Breast epithelium (tissue), 4 donors: ENCODE data around the gene TEAD3. TPM values are rescaled to one million over a fixed set of nuclear protein-coding genes. Genes with fewer than 3 reads are reported as not detected.

ENCODE experiments used
- DNase-seq, 2 donors: peaks; one replicate each; pipeline ENCODE4 v3.0.0-alpha.2; 2019; ENCODE audit warnings: low spot score in 2 of 2
- H3K27ac ChIP-seq, 2 donors: fragments of 200-600 bp; sonication (generic) in 1 of 2; one replicate each; pipeline ENCODE4 v1.5.1; 2016 to 2019; ENCODE audit warnings: mild to moderate bottlenecking in 1 of 2
- H3K27me3 ChIP-seq, 2 donors: fragments of 200-600 bp; sonication (generic) in 1 of 2; one replicate each; pipeline versions ENCODE4 v1.5.1 to v1.6.0; 2017 to 2019; ENCODE audit warnings: control low read depth in 1 of 2, mild to moderate bottlenecking in 1 of 2
- H3K36me3 ChIP-seq: fragments of 200-600 bp; one replicate; pipeline ENCODE4 v1.5.1; 2019
- H3K4me1 ChIP-seq, 2 donors: fragments of 200-600 bp; sonication (generic); one replicate each; pipeline ENCODE4 v1.5.1; 2016 to 2019; ENCODE audit warnings: control low read depth in 1 of 2
- H3K4me3 ChIP-seq, 3 donors: fragments of 200-600 bp; sonication (generic); 1 replicate in 2 of 3; 2 replicates in 1 of 3; pipeline ENCODE4 v1.5.1; 2016 to 2019; ENCODE audit warnings: mild to moderate bottlenecking in 3 of 3, moderate library complexity in 2 of 3
- H3K9me3 ChIP-seq, 2 donors: fragments of 200-600 bp; sonication (generic) in 1 of 2; one replicate each; pipeline ENCODE4 v1.5.1; 2016 to 2019; ENCODE audit warnings: control low read depth in 1 of 2
- POLR2A ChIP-seq: fragments of 450-650 bp; IDR thresholded peaks from one replicate; pipeline ENCODE4 v1.6.1; 2016; ENCODE audit warnings: antibody characterized with exemption, mild to moderate bottlenecking, moderate library complexity
- POLR2AphosphoS5 ChIP-seq, 3 donors: sonication (generic); formaldehyde crosslinking; IDR thresholded peaks; one replicate each; pipeline ENCODE4 v1.6.1; 2017; ENCODE audit warnings: antibody characterized with exemption in 3 of 3
- intact Hi-C: fragments of 100-400 bp; cut with DNase I; formaldehyde crosslinking; loops from one replicate; pipeline ENCODE4 v1.15.1; 2023; ENCODE audit warnings: low total_unique reads
- total RNA-seq, 3 donors: library from RNA; depleted of rRNA; stranded (reverse); fragments of >200 nt; gene quantifications; one replicate each; pipeline ENCODE4 v1.1.0, GENCODE V29; 2016
- TF ChIP-seq, protein P1 (sequence below), 3 donors: fragments of 450-650 bp; IDR thresholded peaks; one replicate each; pipeline ENCODE4 v1.5.1; 2016 to 2017; ENCODE audit warnings: antibody characterized with exemption in 3 of 3, mild to moderate bottlenecking in 3 of 3, moderate library complexity in 3 of 3

The TEAD3 gene
- total RNA-seq, 3 donors from 2014 or later: 5.6 to 28.2 (median 26.2) TPM

GRCh38 chr6:35534407-35535170 lies 37.7 kb upstream of the TEAD3 start:
- H3K36me3 ChIP-seq: no peaks in the 10 kb centered on the region
- intact Hi-C loops: no loop called here
- H3K27ac ChIP-seq: no peak overlapping the region
- TF ChIP-seq POLR2A: no peak
- H3K27me3 ChIP-seq: no peaks in the 10 kb centered on the region
- H3K4me1 ChIP-seq: no peaks in the 10 kb centered on the region
- no peaks in the 10 kb centered on the region for H3K9me3 ChIP-seq
- H3K4me3 ChIP-seq: no peak overlapping the region
- no peak for DNase-seq

GRCh38 chr6:35533981-35534380 lies 37.1 kb upstream of the TEAD3 start:
- H3K27ac ChIP-seq: no peak overlapping the region
- no peaks in the 10 kb centered on the region for H3K9me3 ChIP-seq
- no peak overlapping the region for H3K4me3 ChIP-seq
- intact Hi-C loops: no loop called here
- no peak for DNase-seq
- no peaks in the 10 kb centered on the region for H3K36me3 ChIP-seq
- H3K4me1 ChIP-seq: no peaks in the 10 kb centered on the region
- no peaks in the 10 kb centered on the region for H3K27me3 ChIP-seq
- TF ChIP-seq POLR2AphosphoS5 (IDR thresholded peaks at IDR 0.05): no peak
- TF ChIP-seq, protein P1, sequence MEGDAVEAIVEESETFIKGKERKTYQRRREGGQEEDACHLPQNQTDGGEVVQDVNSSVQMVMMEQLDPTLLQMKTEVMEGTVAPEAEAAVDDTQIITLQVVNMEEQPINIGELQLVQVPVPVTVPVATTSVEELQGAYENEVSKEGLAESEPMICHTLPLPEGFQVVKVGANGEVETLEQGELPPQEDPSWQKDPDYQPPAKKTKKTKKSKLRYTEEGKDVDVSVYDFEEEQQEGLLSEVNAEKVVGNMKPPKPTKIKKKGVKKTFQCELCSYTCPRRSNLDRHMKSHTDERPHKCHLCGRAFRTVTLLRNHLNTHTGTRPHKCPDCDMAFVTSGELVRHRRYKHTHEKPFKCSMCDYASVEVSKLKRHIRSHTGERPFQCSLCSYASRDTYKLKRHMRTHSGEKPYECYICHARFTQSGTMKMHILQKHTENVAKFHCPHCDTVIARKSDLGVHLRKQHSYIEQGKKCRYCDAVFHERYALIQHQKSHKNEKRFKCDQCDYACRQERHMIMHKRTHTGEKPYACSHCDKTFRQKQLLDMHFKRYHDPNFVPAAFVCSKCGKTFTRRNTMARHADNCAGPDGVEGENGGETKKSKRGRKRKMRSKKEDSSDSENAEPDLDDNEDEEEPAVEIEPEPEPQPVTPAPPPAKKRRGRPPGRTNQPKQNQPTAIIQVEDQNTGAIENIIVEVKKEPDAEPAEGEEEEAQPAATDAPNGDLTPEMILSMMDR (IDR thresholded peaks at IDR 0.05): no peak
- no peak for TF ChIP-seq POLR2A

- Histone ChIP-seq H3K4me1 (no peaks in the 10 kb centered on the region), H3K27me3 (no peaks in the 10 kb centered on the region), H3K9me3 (no peaks in the 10 kb centered on the region), H3K4me3 (no peak overlapping the region), H3K36me3 (no peaks in the 10 kb centered on the region), H3K27ac (no peak overlapping the region)
- intact Hi-C loops: no loop called here
- DNase-seq: no peak
- no peak for TF ChIP-seq POLR2A
- TF ChIP-seq POLR2AphosphoS5 (IDR thresholded peaks at IDR 0.05): no peak
- TF ChIP-seq, protein P1 (IDR thresholded peaks at IDR 0.05): no peak
Observed at GRCh38 chr6:35532126-35532525, 35.2 kb upstream of the TEAD3 start.

DNA sequence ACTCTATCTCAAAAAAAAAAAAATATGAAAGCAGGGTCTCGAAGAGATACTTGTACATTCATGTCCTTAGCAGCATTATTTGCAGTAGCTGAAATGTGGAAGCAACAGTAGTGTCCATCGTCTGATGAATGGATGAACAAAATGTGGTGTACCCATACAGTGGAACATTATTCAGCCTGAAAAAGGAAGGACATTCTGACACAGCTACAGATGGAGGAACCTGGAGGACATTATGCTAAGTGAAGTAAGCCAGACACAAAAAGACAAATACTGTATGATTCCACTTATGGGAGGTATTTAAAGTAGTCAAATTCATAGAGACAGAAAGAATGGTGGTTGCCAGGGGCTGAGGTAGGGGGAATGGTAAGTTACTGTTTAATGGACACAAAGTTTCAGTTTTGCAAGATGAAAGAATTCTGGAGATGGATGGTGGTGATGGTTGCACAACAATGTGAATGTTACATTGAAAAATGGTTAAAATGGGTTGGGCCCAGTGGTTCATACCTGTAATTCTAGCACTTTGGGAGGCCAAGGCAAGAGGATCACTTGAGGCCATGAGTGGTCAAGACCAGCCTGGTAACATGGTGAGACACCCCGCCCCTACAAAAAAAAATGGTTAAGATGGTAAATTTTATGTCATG lies 27.6 kb upstream of the TEAD3 start:
- Histone ChIP-seq H3K4me3 (no peak overlapping the region), H3K9me3 (no peaks in the 10 kb centered on the region), H3K27me3 (no peaks in the 10 kb centered on the region), H3K4me1 (no peaks in the 10 kb centered on the region), H3K27ac (no peak overlapping the region), H3K36me3 (no peaks in the 10 kb centered on the region)
- TF ChIP-seq, protein P1 (IDR thresholded peaks at IDR 0.05): no peak
- TF ChIP-seq POLR2AphosphoS5 (IDR thresholded peaks at IDR 0.05): no peak
- TF ChIP-seq POLR2A: no peak
- no peak for DNase-seq
- intact Hi-C loops: loop anchor here (5.0 kb wide), 1 partner anchor 213 kb away; the partner anchor contains the start of gene ARMC12

GRCh38 chr6:35522660-35523658 lies 26.1 kb upstream of the TEAD3 start:
- intact Hi-C loops: no loop called here
- Histone ChIP-seq H3K4me3 (peak overlapping the region; percentile 7 to 51 (median 44)), H3K9me3 (no peaks in the 10 kb centered on the region), H3K36me3 (no peaks in the 10 kb centered on the region), H3K4me1 (no peaks in the 10 kb centered on the region), H3K27me3 (no peaks in the 10 kb centered on the region), H3K27ac (peak overlapping the region; percentile 33 to 60)
- TF ChIP-seq POLR2A (no peak), POLR2AphosphoS5 (IDR thresholded peaks at IDR 0.05) (peak in 2 of 3 donors; percentile 18 to 38)
- TF ChIP-seq, protein P1 (IDR thresholded peaks at IDR 0.05): peak; percentile 92 to 97 (median 97)
- peak; percentile 59 to 80 for DNase-seq
